Breast epithelium (tissue), 3 donors: ENCODE results near the gene RASSF6.

Experiments
- POLR2A ChIP-seq: fragments of 450-650 bp; IDR thresholded peaks from one replicate; pipeline ENCODE4 v1.6.1; 2016; ENCODE audit warnings: antibody characterized with exemption, mild to moderate bottlenecking, moderate library complexity
- TF ChIP-seq, protein P1 (sequence below), 3 donors: fragments of 450-650 bp; IDR thresholded peaks; one replicate each; pipeline ENCODE4 v1.5.1; 2016 to 2017; ENCODE audit warnings: antibody characterized with exemption in 3 of 3, mild to moderate bottlenecking in 3 of 3, moderate library complexity in 3 of 3

DNA sequence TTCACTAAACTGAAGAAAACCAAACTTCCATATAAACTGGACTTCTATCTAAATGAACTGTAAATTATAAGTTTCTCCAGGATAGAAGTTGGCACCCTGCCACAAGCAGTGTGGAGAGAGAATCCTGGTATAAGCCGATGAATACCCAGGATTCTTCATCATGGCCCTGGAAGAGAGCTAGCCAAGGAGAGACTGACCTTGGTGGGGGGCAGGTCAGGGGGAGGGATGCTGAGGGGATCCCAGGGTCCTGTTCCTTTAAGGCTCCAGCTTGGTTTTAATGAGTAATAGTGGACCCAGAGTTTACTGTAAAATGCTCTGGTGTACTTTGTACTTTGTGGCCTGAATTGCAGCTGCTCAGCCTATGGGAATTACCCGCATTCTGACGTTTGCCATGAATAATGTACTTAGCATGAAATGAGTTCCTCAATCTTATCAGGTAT, 16.9 kb downstream of the RASSF6 start:
- TF ChIP-seq, protein P1, sequence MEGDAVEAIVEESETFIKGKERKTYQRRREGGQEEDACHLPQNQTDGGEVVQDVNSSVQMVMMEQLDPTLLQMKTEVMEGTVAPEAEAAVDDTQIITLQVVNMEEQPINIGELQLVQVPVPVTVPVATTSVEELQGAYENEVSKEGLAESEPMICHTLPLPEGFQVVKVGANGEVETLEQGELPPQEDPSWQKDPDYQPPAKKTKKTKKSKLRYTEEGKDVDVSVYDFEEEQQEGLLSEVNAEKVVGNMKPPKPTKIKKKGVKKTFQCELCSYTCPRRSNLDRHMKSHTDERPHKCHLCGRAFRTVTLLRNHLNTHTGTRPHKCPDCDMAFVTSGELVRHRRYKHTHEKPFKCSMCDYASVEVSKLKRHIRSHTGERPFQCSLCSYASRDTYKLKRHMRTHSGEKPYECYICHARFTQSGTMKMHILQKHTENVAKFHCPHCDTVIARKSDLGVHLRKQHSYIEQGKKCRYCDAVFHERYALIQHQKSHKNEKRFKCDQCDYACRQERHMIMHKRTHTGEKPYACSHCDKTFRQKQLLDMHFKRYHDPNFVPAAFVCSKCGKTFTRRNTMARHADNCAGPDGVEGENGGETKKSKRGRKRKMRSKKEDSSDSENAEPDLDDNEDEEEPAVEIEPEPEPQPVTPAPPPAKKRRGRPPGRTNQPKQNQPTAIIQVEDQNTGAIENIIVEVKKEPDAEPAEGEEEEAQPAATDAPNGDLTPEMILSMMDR (IDR thresholded peaks at IDR 0.05): no peak
- no peak for TF ChIP-seq POLR2A
